Panc1 (cell line): Measurements from ENCODE around the gene KRT33A. TPM values are rescaled to one million over a fixed set of nuclear protein-coding genes. Genes with fewer than 3 reads are reported as not detected.
A peak's percentile ranks its signal among the peaks of the same experiment; 100 is the strongest.

ENCODE experiments used
- ATAC-seq: fragments of 200-7000 bp; cut with Tn5 transposase; 2 replicates; pipeline ENCODE4 v1.9.1; 2020; ENCODE audit warnings: mild to moderate bottlenecking, moderate library complexity
- BruUV-seq: library from RNA; stranded (reverse); fragments of 400-500 nt; replicated peaks from 2 replicates; lab custom pipeline; 2021; lab: Mats Ljungman, UMichigan
- CTCF ChIA-PET: fragments of 300-600 bp; sonication (Branson Sonifier 250); formaldehyde crosslinking; loops from one replicate; lab custom pipeline; 2022; ENCODE audit warnings: antibody characterized with exemption; lab: Charles Lee
- POLR2A ChIA-PET: fragments of 300-600 bp; sonication (Branson Sonifier 250); formaldehyde crosslinking; loops from one replicate; lab custom pipeline; 2022; ENCODE audit warnings: antibody characterized with exemption; lab: Charles Lee
- DNase-seq: peaks from one replicate; pipeline ENCODE4 v3.0.0-alpha.2; 2010; ENCODE audit warnings: low read depth, low spot score
- H3K27ac ChIP-seq: 2 replicates; pipeline ENCODE4 v1.5.1; 2011; ENCODE audit warnings: mild to moderate bottlenecking, low read length, inconsistent platforms
- H3K27me3 ChIP-seq: fragments of 200-500 bp; sonication (Bioruptor generic); 2 replicates; pipeline ENCODE4 v1.6.0; 2014; ENCODE audit warnings: low read length, inconsistent platforms; ENCODE audit not compliant: control insufficient read depth, insufficient read depth
- H3K36me3 ChIP-seq: fragments of 200-500 bp; sonication (Bioruptor generic); 2 replicates; pipeline ENCODE4 v1.5.1; 2014; ENCODE audit warnings: inconsistent platforms, mild to moderate bottlenecking, low read length, moderate library complexity; ENCODE audit not compliant: control insufficient read depth, insufficient read depth
- H3K4me1 ChIP-seq: 2 replicates; pipeline ENCODE4 v1.5.1; 2011; ENCODE audit warnings: inconsistent platforms, mild to moderate bottlenecking, low read length, moderate library complexity; ENCODE audit not compliant: control insufficient read depth, insufficient read depth
- H3K4me3 ChIP-seq, 2 experiments: 2 replicates each; pipeline ENCODE4 v1.5.1; 2011 to 2012; ENCODE audit warnings: low read depth in 2 of 2, low read length in 2 of 2, mild to moderate bottlenecking in 2 of 2, inconsistent platforms in 1 of 2, moderate library complexity in 1 of 2
- H3K9me3 ChIP-seq: fragments of 200-500 bp; sonication (Bioruptor generic); 2 replicates; pipeline ENCODE4 v1.5.1; 2014; ENCODE audit warnings: low read depth, mild to moderate bottlenecking, inconsistent platforms, low read length, moderate library complexity; ENCODE audit not compliant: control insufficient read depth, insufficient read depth
- CTCF ChIP-seq: fragments of 450-650 bp; IDR thresholded peaks from 2 replicates; pipeline ENCODE4 v1.5.1; 2017; ENCODE audit warnings: mild to moderate bottlenecking
- POLR2AphosphoS5 ChIP-seq: IDR thresholded peaks from 2 replicates; pipeline ENCODE4 v1.6.1; 2012; ENCODE audit warnings: mild to moderate bottlenecking, low read depth, low read length, moderate library complexity
- SIN3A ChIP-seq: IDR thresholded peaks from 2 replicates; pipeline ENCODE4 v1.6.1; 2012; ENCODE audit warnings: low read depth, mild to moderate bottlenecking, low read length, moderate library complexity, borderline replicate concordance; ENCODE audit not compliant: insufficient read depth
- TCF7L2 ChIP-seq: IDR thresholded peaks from 2 replicates; pipeline ENCODE4 v1.6.1; 2011; ENCODE audit warnings: mild to moderate bottlenecking, low read depth, low read length, inconsistent platforms
- in situ Hi-C: cut with HindIII; loops from 2 replicates; pipeline ENCODE4 v1.10.0; 2016; ENCODE audit warnings: low sequenced_read_pairs, low pct_unique_long_range_greater_than_20kb
- intact Hi-C: fragments of 100-400 bp; cut with micrococcal nuclease; formaldehyde crosslinking; loops from one replicate; pipeline ENCODE4 v1.10.0; 2022; ENCODE audit not compliant: unreplicated experiment
- total RNA-seq: library from RNA; stranded (reverse); gene quantifications from one replicate; pipeline ENCODE4 v1.2.1, GENCODE V29; 2021; ENCODE audit not compliant: unreplicated experiment
- TF ChIP-seq, protein P1 (sequence below), 2 experiments: IDR thresholded peaks; 2 replicates each; pipeline ENCODE4 v1.6.1; 2011 to 2012; ENCODE audit warnings: low read depth in 2 of 2, control low read depth in 1 of 2, low read length in 1 of 2, mild to moderate bottlenecking in 1 of 2, moderate library complexity in 1 of 2; ENCODE audit not compliant: insufficient read depth in 1 of 2

Gene KRT33A
- total RNA-seq, 1 experiment from 2014 or later, result not detected

- intact Hi-C loops, result no loop called here
- Histone ChIP-seq H3K27ac (0 out of 2 replicates have a peak overlapping the region, but pooled peaks have one; percentile 4), H3K27me3 (no peaks in the 10 kb centered on the region), H3K9me3 (no peaks in the 10 kb centered on the region), H3K4me3 (no peak overlapping the region), H3K36me3 (no peaks in the 10 kb centered on the region), H3K4me1 (no peaks in the 10 kb centered on the region)
- TF ChIP-seq SIN3A (no peak), TCF7L2 (no peak)
- TF ChIP-seq, protein P1, sequence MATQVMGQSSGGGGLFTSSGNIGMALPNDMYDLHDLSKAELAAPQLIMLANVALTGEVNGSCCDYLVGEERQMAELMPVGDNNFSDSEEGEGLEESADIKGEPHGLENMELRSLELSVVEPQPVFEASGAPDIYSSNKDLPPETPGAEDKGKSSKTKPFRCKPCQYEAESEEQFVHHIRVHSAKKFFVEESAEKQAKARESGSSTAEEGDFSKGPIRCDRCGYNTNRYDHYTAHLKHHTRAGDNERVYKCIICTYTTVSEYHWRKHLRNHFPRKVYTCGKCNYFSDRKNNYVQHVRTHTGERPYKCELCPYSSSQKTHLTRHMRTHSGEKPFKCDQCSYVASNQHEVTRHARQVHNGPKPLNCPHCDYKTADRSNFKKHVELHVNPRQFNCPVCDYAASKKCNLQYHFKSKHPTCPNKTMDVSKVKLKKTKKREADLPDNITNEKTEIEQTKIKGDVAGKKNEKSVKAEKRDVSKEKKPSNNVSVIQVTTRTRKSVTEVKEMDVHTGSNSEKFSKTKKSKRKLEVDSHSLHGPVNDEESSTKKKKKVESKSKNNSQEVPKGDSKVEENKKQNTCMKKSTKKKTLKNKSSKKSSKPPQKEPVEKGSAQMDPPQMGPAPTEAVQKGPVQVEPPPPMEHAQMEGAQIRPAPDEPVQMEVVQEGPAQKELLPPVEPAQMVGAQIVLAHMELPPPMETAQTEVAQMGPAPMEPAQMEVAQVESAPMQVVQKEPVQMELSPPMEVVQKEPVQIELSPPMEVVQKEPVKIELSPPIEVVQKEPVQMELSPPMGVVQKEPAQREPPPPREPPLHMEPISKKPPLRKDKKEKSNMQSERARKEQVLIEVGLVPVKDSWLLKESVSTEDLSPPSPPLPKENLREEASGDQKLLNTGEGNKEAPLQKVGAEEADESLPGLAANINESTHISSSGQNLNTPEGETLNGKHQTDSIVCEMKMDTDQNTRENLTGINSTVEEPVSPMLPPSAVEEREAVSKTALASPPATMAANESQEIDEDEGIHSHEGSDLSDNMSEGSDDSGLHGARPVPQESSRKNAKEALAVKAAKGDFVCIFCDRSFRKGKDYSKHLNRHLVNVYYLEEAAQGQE (IDR thresholded peaks at IDR 0.05; ENCODE audit: insufficient read depth in 1 of 2, low read depth in 2 of 2, low read length in 1 of 2), result no peak
- no peak for DNase-seq
- ChIA-PET POLR2A (no interaction called here), CTCF (no interaction called here)
- BruUV-seq, result no TSS peak
- in situ Hi-C loops, result no loop called here
- ATAC-seq, result no peak
Observed at GRCh38 chr17:41360296-41360995, 9.8 kb upstream of the KRT33A start.

DNA sequence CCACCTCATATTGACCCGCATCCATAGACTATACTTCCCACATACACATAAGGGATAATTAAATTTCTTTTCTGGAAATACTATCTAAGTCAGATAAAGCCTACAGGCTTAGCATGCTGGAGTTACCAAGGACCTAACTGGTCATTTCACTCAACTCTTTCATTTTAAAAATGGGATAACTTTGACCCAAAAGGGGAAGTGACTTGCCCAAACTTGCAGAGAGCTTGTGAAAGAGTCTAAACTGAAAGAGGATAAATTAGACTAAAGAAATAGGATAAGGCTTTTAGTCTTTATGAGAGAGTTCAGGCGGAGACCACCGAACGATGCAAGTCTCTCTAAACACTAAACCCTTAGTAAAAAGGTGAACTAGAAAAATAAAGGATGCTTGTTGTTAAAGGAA, 3.9 kb upstream of the KRT33A start:
- no TSS peak for BruUV-seq
- Histone ChIP-seq H3K9me3 (no peaks in the 10 kb centered on the region), H3K27ac (no peak overlapping the region), H3K36me3 (no peaks in the 10 kb centered on the region), H3K27me3 (no peaks in the 10 kb centered on the region; the same call in 1 of the 2 replicates), H3K4me3 (no peak overlapping the region), H3K4me1 (no peaks in the 10 kb centered on the region)
- TF ChIP-seq, protein P1 (IDR thresholded peaks at IDR 0.05; ENCODE audit: insufficient read depth in 1 of 2, low read depth in 2 of 2, low read length in 1 of 2), result no peak
- TF ChIP-seq TCF7L2, result no peak
- no peak for TF ChIP-seq CTCF
- no peak for TF ChIP-seq POLR2AphosphoS5
- no peak for TF ChIP-seq SIN3A
- in situ Hi-C loops (no loop called here), intact Hi-C loops (no loop called here)
- no peak for ATAC-seq
- DNase-seq, result no peak
- POLR2A ChIA-PET, result no interaction called here
- CTCF ChIA-PET, result no interaction called here
